HG02970 (cell line): ENCODE results near the gene IPO11.
"Not testable (repeated sequence)": the region's sequence is repeated elsewhere in the genome, so short reads cannot be mapped to it uniquely, and the experiment has no call there.

Experiments used
- ATAC-seq: cut with Tn5 transposase; IDR thresholded peaks from one replicate; pipeline ENCODE4 v1.9.1; 2021; ENCODE audit warnings: mild to moderate bottlenecking, moderate library complexity, moderate number of reproducible peaks; ENCODE audit not compliant: unreplicated experiment, low FRiP score

The IPO11 gene

GRCh38 chr5:62593331-62593730 lies 180.8 kb downstream of the IPO11 start:
- ATAC-seq: no peak

- no peak for ATAC-seq
Measured at GRCh38 chr5:62594364-62594984, 181.9 kb downstream of the IPO11 start.

- ATAC-seq: no peak
Measured at GRCh38 chr5:62596096-62596495, 183.5 kb downstream of the IPO11 start.

- ATAC-seq: no peak
Measured at GRCh38 chr5:62596691-62597090, 184.1 kb downstream of the IPO11 start.

- no peak for ATAC-seq
Measured at GRCh38 chr5:62597314-62597713, 184.8 kb downstream of the IPO11 start.

GRCh38 chr5:62600560-62601252 lies 188.1 kb downstream of the IPO11 start:
- no peak for ATAC-seq

GRCh38 chr5:62603934-62604333 lies 191.4 kb downstream of the IPO11 start:
- ATAC-seq: no peak

GRCh38 chr5:62605638-62606037 lies 193.1 kb downstream of the IPO11 start:
- ATAC-seq: no peak

- ATAC-seq: no peak
Measured at GRCh38 chr5:62606878-62607277, 194.3 kb downstream of the IPO11 start.

GRCh38 chr5:62607615-62608014 lies 195.1 kb downstream of the IPO11 start:
- ATAC-seq: no peak

- ATAC-seq: no peak
Measured at GRCh38 chr5:62608529-62609511, 196.3 kb downstream of the IPO11 start.

- ATAC-seq: no peak
Measured at GRCh38 chr5:62614355-62614754, 201.8 kb downstream of the IPO11 start.

- ATAC-seq: no peak
Measured at GRCh38 chr5:62616615-62617277, 204.2 kb downstream of the IPO11 start.

GRCh38 chr5:62617943-62618342 lies 205.4 kb downstream of the IPO11 start:
- ATAC-seq: no peak

GRCh38 chr5:62620761-62621160 lies 208.2 kb downstream of the IPO11 start:
- ATAC-seq: no peak

GRCh38 chr5:62621280-62621679 lies 208.7 kb downstream of the IPO11 start:
- ATAC-seq: no peak

- ATAC-seq: no peak
Measured at GRCh38 chr5:62623271-62623670, 210.7 kb downstream of the IPO11 start.

- ATAC-seq: not testable (repeated sequence)
Measured at GRCh38 chr5:62624436-62624835, 211.9 kb downstream of the IPO11 start.

- no peak for ATAC-seq
Measured at GRCh38 chr5:62626534-62626933, 214.0 kb downstream of the IPO11 start.

GRCh38 chr5:62627121-62627520 lies 214.6 kb downstream of the IPO11 start:
- no peak for ATAC-seq

GRCh38 chr5:62627901-62628300 lies 215.3 kb downstream of the IPO11 start:
- ATAC-seq: no peak
